ENCODE measurements around the gene INTS3.
A peak's percentile ranks its signal among the peaks of the same experiment; 100 is the strongest.

The INTS3 gene

GRCh38 chr1:153786038-153786790 is 58.4 kb downstream of the INTS3 start:
- in situ Hi-C loops (cut with MboI; ENCODE audit: low sequenced_read_pairs, unreplicated experiment): no loop called here
- no peak for DNase-seq (ENCODE audit: low spot score)
- TF ChIP-seq CTCF (IDR thresholded peaks at IDR 0.05; ENCODE audit: borderline replicate concordance, control extremely low read depth, extremely low read depth, insufficient read depth, missing control alignments): no peak

- in situ Hi-C loops (cut with MboI; ENCODE audit: low sequenced_read_pairs, unreplicated experiment): loop anchor here (10.0 kb wide), 1 partner anchor 195 kb away; the partner anchor contains the start of gene RAB13
- no peak for DNase-seq (ENCODE audit: low spot score)
- TF ChIP-seq CTCF (IDR thresholded peaks at IDR 0.05; ENCODE audit: borderline replicate concordance, control extremely low read depth, extremely low read depth, insufficient read depth, missing control alignments): no peak
Observed at GRCh38 chr1:153789478-153790034, 61.7 kb downstream of the INTS3 start.

DNA sequence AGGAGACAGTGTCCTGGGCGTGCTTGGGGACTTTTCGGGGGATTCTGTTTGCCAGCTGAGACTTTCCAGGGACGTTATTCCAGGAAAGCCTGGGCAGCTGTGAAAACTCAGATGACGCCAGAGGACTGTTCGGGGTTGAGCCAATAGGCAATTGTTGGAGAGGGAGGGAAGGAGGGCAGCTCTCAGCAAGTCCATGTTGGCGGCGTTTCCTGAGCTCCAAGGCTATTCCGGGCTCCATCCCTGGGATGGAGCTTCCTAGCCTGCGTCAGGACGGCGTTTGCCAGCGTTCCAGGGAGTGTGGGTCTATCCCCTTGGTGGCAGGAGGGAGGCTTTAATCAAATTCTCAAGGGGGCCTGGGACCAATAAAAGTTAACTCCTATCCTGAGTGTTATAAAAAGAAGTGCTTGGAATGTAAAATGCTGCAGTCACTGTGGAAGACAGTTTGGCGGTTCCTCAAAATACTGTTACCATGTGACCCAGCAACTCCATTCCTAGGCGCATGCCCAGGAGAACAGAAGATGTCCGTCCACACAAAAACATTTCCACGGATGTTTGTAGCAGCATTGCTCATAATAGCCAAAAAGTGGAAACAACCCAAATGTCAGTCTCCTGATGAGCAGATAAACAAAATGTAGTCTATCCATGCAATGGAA is 62.6 kb downstream of the INTS3 start:
- in situ Hi-C loops (cut with MboI; ENCODE audit: low sequenced_read_pairs, unreplicated experiment): loop anchor here (10.0 kb wide), 1 partner anchor 194 kb away; the partner anchor contains the start of gene RAB13
- TF ChIP-seq CTCF (IDR thresholded peaks at IDR 0.05; ENCODE audit: borderline replicate concordance, control extremely low read depth, extremely low read depth, insufficient read depth, missing control alignments): no peak
- DNase-seq (ENCODE audit: low spot score): no peak

- in situ Hi-C loops (cut with MboI; ENCODE audit: low sequenced_read_pairs, unreplicated experiment): loop anchor here (10.0 kb wide), 1 partner anchor 194 kb away; the partner anchor contains the start of gene RAB13
- TF ChIP-seq CTCF (IDR thresholded peaks at IDR 0.05; ENCODE audit: borderline replicate concordance, control extremely low read depth, extremely low read depth, insufficient read depth, missing control alignments): no peak
- DNase-seq (ENCODE audit: low spot score): peak; percentile 85
Observed at GRCh38 chr1:153790966-153791647, 63.3 kb downstream of the INTS3 start.

GRCh38 chr1:153791648-153792253 is 63.9 kb downstream of the INTS3 start:
- TF ChIP-seq CTCF (IDR thresholded peaks at IDR 0.05; ENCODE audit: borderline replicate concordance, control extremely low read depth, extremely low read depth, insufficient read depth, missing control alignments): no peak
- in situ Hi-C loops (cut with MboI; ENCODE audit: low sequenced_read_pairs, unreplicated experiment): loop anchor here (10.0 kb wide), 1 partner anchor 193 kb away; the partner anchor contains the start of gene RAB13
- DNase-seq (ENCODE audit: low spot score): no peak

GRCh38 chr1:153792631-153793041 is 64.8 kb downstream of the INTS3 start:
- in situ Hi-C loops (cut with MboI; ENCODE audit: low sequenced_read_pairs, unreplicated experiment): loop anchor here (10.0 kb wide), 1 partner anchor 192 kb away; the partner anchor contains the start of gene RAB13
- TF ChIP-seq CTCF (IDR thresholded peaks at IDR 0.05; ENCODE audit: borderline replicate concordance, control extremely low read depth, extremely low read depth, insufficient read depth, missing control alignments): no peak
- DNase-seq (ENCODE audit: low spot score): peak; percentile 20

Measured in GM13976 (cell line).